NCI-H345 treated with DMSO at 0.1 percent for 48 hours (cell line): ENCODE results near the gene LCP2.
"Not testable (repeated sequence)": the region's sequence is repeated elsewhere in the genome, so short reads cannot be mapped to it uniquely, and the experiment has no call there.

Experiments
- DNase-seq: peaks from one replicate; lab custom pipeline; 2025; ENCODE audit not compliant: unreplicated experiment; lab: John Stamatoyannopoulos, UW

Gene LCP2

GRCh38 chr5:170251462-170251861 lies 46.1 kb downstream of the LCP2 start:
- DNase-seq = peak; percentile 18

DNA sequence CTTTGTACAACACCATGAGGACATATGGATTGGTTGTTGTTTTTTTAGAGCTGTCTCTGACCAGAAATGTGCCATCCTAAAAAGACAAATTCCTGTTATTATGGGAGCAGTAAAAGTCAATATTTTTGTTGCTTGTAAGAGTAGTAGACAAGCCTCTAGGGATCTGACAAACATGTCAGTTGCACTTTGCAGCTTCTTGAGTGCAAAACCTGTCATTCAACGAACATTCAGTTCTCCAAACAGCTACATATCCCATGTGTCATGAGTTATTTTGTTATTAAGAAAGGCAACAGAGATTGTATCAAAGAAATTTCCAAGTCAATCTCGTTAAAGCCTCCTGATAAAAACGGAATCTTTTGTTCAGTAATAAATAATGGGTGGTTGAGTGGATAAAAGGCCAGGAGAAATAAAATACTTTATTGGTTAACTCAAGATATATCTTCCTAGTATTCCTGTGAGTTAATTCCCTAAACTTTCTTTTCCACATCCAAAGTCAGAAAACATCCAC lies 46.7 kb downstream of the LCP2 start:
- no peak for DNase-seq

DNA sequence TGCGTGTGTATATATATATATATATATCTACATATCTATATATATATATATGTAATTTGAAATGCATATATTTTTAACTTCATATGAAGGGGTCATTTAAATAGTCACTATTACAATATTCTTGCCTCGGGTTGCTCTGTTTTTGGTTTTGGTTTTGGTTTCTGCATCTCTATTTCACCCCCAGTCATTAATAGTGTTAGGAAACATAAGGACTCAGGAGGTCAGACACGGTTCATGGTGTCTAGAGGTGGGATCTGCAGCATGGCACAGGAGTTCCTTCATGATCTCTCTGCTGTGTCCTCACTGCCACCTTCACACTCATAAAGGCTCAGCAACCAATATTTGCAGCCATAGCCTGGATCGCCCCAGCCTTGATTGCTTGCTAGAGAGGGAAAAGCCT lies 48.2 kb downstream of the LCP2 start:
- no peak for DNase-seq

- DNase-seq = not testable (repeated sequence)
These were observed 48.7 kb downstream of the LCP2 start for GRCh38 chr5:170248931-170249227.

DNA sequence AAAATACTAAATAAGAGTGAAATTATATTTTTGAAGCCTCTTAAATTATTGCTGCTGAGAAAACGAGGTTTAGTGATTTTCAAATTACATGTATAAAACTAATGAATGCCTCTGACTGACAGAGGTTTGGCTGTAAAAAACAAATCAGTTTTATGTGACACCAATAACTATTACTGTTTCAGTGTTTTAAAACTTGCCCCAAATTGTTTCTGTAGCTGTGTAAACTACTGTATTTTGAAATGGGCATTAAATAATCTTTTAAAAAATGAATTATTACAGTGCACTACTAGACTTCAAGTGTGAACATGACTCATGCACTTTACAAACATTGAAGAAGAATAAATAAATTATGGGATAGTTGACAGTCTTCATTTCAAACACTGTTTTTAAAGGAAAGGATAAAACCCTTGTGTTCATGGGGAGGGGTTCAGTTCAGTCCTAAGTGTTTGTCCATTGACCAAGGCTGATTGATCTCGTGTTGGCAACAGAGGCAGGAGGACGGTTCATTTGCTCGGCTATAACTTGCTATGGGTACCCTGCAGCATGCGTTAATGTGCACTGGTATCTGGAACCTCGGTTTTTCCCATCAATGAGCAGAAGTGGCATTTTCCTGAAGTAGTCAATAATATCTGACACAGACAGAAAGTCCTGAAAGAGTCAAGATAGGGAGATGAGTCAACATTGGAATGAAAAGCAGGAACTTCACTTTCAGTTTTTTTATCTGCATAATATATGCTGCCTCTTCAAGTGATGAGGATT lies 49.2 kb downstream of the LCP2 start:
- no peak for DNase-seq

DNA sequence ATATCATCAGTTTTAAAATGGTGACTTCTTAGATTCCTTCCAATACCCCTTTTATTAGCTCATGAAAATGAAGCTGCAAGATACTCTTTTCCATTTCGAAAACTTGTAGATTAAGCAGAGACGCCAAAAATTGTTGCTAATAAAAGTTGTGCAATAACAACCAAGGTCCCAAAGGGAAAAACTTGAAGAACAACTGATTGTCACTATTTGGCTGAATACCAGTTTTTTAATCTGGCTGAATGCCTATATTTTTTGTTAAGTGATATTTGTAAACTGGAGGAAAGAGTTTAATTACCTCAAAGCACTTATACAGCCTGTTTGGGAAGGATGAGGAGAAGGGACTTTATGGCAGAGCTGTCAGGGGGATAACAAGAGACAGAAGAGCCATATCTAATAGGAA lies 50.2 kb downstream of the LCP2 start:
- DNase-seq = no peak

- DNase-seq = no peak
These were observed 51.3 kb downstream of the LCP2 start for GRCh38 chr5:170246126-170246870.

DNA sequence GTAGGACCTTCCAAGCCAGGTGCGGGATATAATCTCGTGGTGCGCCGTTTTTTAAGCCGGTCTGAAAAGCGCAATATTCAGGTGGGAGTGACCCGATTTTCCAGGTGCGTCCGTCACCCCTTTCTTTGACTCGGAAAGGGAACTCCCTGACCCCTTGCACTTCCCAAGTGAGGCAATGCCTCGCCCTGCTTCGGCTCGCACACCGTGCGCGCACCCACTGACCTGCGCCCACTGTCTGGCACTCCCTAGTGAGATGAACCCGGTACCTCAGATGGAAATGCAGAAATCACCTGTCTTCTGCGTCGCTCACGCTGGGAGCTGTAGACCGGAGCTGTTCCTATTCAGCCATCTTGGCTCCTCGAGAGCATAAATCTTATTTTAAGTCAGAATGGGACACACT lies 52.1 kb downstream of the LCP2 start:
- DNase-seq = not testable (repeated sequence)

DNA sequence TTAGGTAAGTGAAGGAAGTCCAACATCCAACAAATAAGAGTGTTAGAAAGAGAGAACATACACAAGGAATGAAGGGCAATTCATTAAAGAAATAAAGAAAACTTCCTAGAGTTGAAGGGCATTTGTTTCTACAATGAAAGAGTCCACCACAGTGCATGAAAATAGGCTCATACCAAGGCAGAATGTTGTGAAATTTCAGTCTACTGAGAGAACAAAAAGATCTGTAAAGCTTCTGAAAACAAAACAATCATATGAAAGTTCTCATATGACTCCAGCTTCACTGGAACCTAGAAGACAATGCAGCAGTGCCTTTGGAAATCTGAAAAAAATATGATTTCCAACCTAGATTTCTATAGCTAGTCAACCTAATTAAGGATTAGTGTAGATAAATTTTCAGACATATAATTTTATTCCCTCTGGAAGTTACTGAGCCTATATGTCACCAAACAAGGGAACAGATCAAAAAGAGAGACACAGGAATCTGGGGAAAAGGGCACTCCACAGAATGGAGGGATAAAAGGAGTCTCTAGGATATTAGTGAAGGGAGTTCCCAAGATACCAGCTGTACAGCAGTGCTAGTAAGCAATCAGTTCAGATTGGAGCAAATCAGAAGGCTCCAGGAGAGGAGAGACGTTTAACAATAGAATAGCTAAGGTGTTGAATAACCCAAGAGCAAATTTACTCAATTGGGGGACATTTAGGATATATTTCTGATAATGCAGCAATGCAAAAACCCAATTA lies 59.0 kb downstream of the LCP2 start:
- no peak for DNase-seq

DNA sequence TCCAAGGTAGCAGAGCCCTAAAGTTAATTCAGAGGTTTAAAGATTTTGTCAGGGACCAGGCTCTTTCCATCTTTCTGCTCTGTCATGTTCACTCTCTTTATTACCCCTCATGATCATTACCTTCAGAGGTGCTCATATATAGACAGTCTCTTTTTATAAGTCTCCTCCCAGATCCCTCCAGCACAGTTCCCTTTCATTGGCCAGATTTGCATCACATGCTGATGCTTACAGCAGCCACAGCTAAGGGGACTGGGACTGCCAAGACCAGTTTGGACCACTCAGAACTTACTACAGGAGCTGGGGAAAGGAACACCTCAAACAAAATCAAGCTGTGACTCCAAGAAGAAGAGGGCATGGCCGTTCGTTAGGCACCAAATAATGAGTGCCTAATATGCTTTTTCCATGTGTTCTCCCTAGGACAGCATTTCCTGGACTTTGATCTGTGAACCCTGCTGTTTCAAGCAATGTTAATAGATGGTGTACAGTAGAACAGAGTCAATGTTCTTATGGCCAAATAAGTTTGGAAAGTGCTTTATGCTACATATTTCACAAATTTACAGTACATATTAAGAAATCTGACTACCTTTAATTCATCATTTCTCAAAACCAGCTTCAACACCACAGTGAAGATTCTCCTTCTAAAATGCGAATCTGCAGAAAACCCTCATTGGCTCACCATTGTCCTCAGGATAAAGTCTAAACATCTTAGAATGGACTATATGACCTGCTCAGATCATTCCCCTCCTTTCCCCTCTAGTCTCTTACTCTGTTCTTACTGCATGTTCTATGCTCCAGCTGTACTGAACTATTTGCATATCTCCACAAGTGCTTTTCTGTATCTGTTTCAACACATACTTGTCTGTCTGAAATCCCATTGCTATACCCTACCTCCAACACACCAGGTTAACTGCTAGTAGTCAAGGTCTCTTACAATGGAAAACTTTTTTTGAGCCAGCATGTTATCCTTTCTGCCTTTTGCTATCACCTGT lies 61.4 kb downstream of the LCP2 start:
- DNase-seq = no peak

DNA sequence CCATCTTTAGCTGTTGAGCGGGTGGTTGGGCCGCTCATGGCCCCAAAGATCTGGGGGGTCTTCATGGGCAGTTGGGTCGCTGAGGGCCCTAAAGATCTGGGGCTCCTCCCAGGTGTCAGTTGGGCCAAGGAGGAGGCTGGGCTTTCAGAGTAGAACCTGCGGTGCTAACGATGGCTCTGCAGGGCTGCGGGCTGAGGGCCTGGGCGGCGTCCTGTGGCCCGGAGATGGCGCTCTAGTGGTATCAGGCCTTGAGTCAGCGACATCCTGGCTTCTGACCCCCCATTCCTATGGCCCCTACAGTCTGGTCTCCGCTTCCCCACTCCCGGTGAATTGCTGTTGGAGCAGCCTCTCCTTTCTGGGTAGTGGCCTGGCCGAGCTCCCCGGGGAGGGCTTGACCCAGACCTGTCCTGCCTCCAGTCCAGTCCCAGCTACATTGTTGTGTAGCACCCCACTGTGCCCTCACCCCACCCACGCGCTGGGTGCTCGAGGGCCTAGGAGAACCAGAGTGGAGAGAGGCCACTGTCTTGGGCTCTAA lies 64.2 kb downstream of the LCP2 start:
- no peak for DNase-seq

GRCh38 chr5:170232786-170233185 lies 64.8 kb downstream of the LCP2 start, which contains the start of gene C5orf58:
C5orf58 (plus strand) TSS chr5:170232985; CDS start chr5:170234977, 1,992 bp downstream.
- no peak for DNase-seq

GRCh38 chr5:170228762-170229435 lies 68.7 kb downstream of the LCP2 start:
- DNase-seq = no peak

DNA sequence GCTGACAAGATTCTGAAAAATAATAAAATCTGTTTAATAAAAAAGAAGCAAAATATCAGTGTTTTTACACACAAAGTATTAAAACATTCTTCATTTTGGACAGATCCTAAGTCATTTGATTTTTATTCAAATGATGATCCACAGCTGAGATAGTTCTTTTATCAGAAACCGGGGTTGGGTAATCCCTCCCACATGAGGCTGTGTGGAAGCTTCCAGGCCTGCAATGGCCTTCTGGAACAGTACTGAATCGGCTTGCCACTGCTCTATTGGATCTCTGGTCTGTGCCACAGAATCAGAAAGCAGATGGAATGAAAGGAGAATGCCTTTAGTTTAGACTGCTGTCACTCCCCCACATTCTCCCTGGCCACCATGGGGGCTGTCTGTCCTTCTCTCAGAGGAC lies 70.9 kb downstream of the LCP2 start:
- DNase-seq = no peak

DNA sequence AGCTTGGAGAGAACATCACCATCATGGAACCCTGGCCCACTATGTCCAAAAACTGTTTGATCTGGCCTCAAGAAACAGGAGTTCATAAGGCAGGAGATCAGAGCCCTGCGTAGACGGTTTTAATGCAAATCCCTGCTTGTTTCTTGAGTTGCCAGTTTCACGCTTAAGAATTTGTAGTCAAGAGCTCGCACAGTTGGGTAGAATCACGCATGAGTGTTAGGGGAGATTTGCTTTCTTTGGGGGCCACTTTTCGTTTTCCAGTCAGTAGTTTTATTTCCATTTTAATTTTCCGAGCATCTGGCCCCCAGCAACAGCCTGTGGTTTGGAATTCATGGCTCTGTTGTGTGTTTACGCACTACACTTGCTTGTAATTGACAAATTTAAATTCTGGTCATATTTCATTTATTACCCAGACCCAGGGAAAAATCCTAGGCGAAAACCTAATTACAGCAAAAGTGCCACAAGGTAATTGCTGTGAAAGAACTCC lies 71.4 kb downstream of the LCP2 start:
- no peak for DNase-seq

DNA sequence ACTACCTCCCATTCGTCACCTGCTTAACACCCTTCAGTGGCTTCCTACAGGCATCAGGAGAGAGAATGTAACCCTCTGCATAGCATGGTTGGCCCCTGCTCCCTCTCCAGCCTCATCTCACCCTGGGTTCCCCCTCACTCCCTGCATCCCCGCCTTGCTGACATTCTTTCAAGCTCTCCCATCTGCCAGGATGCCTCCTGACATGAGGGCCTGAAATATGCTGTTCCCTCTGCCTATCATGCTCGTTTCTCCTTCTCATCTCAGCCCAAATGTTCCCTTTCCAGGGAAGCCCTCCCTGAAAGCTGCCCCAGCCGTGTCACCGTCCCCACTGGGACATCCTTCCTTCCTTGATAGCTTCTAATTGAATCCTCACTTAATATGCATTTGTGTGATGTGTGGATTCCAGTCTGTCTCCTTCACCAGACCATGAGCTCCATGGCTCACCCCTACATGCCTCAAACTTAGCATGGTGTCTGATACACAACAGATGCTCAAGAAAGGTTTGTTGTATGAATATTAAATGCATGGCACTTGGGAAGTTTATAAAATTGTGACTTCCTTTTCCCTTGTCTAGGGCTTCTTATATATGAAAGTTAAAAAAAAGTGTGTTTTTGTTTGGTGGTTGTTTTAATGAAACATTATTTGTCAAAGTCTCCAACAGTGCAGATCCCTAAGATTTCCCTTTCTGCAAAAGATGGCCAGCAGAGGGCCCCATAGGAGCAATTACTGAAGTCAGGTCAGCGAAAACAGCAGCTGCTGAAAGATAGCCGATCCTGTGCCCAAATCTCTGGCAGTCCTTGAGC lies 72.0 kb downstream of the LCP2 start:
- DNase-seq = peak; percentile 47

GRCh38 chr5:170223906-170224305 lies 73.7 kb downstream of the LCP2 start:
- DNase-seq = no peak

DNA sequence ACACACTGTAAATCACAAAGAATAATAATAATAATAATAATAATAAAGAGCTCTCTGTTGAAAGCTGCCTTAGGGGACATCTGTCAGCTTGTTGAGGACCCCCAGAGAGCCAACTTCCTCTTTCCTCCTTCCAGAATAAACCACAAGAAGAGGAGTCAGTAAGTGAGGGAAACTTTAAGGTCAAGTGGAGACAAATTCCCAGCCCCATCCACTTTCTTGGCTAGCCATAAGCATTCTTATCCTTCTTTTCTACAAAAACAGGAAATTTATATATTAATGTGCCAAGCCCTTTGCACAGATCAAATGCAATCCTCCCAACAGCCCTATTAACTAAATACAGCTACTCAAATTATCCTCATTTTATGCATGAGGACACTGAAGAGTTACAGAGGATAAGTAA lies 74.2 kb downstream of the LCP2 start:
- no peak for DNase-seq

DNA sequence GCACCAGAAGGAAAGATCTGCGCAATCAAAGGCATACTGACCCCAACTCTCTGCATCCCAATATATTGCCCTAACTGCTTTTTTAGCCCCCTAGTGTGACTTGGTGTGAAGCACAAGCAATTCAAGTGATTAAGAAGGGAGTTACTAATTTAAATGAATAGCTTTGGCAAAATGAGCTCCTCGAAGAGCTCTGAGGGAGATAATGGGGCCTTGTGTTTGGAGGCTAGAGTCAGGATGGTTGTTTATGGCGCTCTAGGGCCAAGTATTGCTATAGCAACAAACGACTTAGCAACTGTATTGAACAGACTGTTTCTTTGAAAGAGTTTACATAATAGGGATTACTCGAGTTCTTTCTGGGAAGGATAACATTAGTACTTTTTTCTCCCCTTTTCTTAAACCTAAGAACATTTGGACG lies 76.2 kb downstream of the LCP2 start:
- DNase-seq = no peak
